Activated naive CD8-positive, alpha-beta T cell treated with anti-CD3 and anti-CD28 coated beads, Interleukin-2, amount 10 ng/mL, durations not matched to agents 7 days and 5 days (primary cell): Measurements from ENCODE around the gene LANCL2. TPM values are rescaled to one million over a fixed set of nuclear protein-coding genes. Genes with fewer than 3 reads are reported as not detected.

ENCODE experiments used
- ATAC-seq: fragments of 150-1000 bp; cut with Tn5 transposase; one replicate; pipeline ENCODE4 v1.10.0; 2021; ENCODE audit warnings: low read depth, moderate library complexity
- POLR2A ChIA-PET: fragments of 350-600 bp; sonication (Branson Sonifier 250); formaldehyde crosslinking; loops from one replicate; lab custom pipeline; 2021; ENCODE audit warnings: antibody characterized with exemption; lab: Charles Lee
- DNase-seq: peaks from one replicate; pipeline ENCODE4 v3.0.0; 2021
- H3K27ac Mint-ChIP-seq: one replicate; pipeline ENCODE4 v1.8.0; 2022; ENCODE audit warnings: mild to moderate bottlenecking, mixed read lengths
- H3K27me3 Mint-ChIP-seq: one replicate; pipeline ENCODE4 v1.8.0; 2022; ENCODE audit warnings: mild to moderate bottlenecking, moderate library complexity, mixed read lengths
- H3K36me3 Mint-ChIP-seq: one replicate; pipeline ENCODE4 v1.8.0; 2021; ENCODE audit warnings: mild to moderate bottlenecking, mixed read lengths
- H3K4me1 Mint-ChIP-seq: one replicate; pipeline ENCODE4 v1.8.0; 2021; ENCODE audit warnings: mixed read lengths
- H3K4me3 Mint-ChIP-seq: one replicate; pipeline ENCODE4 v1.8.0; 2022; ENCODE audit warnings: mild to moderate bottlenecking, moderate library complexity, mixed read lengths
- H3K9me3 Mint-ChIP-seq: one replicate; pipeline ENCODE4 v1.8.0; 2021; ENCODE audit warnings: mixed read lengths
- total RNA-seq, 2 experiments: library from RNA; stranded (reverse); gene quantifications; one replicate each; pipeline ENCODE4 v1.2.3, GENCODE V29; 2021

The LANCL2 gene
- total RNA-seq, 2 experiments from 2014 or later = 6.6 to 7.4 TPM

- Mint-ChIP-seq H3K36me3 (peaks cover 4% of the 10 kb centered on the region), H3K4me3 (no peak overlapping the region), H3K27me3 (no peaks in the 10 kb centered on the region), H3K27ac (no peak overlapping the region), H3K9me3 (no peaks in the 10 kb centered on the region), H3K4me1 (peaks cover 19% of the 10 kb centered on the region)
- POLR2A ChIA-PET = no interaction called here
- no peak for DNase-seq
- ATAC-seq = no peak
These were observed 4.6 kb downstream of the LANCL2 start for GRCh38 chr7:55369427-55370400.

- POLR2A ChIA-PET = interaction anchor here (0.6 kb wide), 1 partner anchor 474 kb away, joined by 4 read pairs; no protein-coding TSS in a partner anchor
- Mint-ChIP-seq H3K27me3 (peaks cover 2% of the 10 kb centered on the region), H3K9me3 (no peaks in the 10 kb centered on the region), H3K36me3 (no peaks in the 10 kb centered on the region), H3K27ac (no peak overlapping the region), H3K4me1 (no peaks in the 10 kb centered on the region), H3K4me3 (no peak overlapping the region)
- DNase-seq = no peak
- ATAC-seq = no peak
These were observed 9.1 kb downstream of the LANCL2 start for GRCh38 chr7:55374213-55374612.

GRCh38 chr7:55375237-55375636 is 10.1 kb downstream of the LANCL2 start:
- Mint-ChIP-seq H3K27ac (no peak overlapping the region), H3K36me3 (no peaks in the 10 kb centered on the region), H3K4me3 (no peak overlapping the region), H3K9me3 (no peaks in the 10 kb centered on the region), H3K4me1 (no peaks in the 10 kb centered on the region), H3K27me3 (peaks cover 2% of the 10 kb centered on the region)
- DNase-seq (no peak), ATAC-seq (no peak)
- POLR2A ChIA-PET = no interaction called here

GRCh38 chr7:55377162-55377817 is 12.2 kb downstream of the LANCL2 start:
- H3K4me1 Mint-ChIP-seq = no peaks in the 10 kb centered on the region
- H3K9me3 Mint-ChIP-seq = no peaks in the 10 kb centered on the region
- H3K36me3 Mint-ChIP-seq = peaks cover 2% of the 10 kb centered on the region
- peaks cover 2% of the 10 kb centered on the region for H3K27me3 Mint-ChIP-seq
- ATAC-seq = no peak
- POLR2A ChIA-PET = no interaction called here
- no peak overlapping the region for H3K27ac Mint-ChIP-seq
- no peak for DNase-seq
- H3K4me3 Mint-ChIP-seq = no peak overlapping the region

- Mint-ChIP-seq H3K4me1 (no peaks in the 10 kb centered on the region), H3K36me3 (peaks cover 5% of the 10 kb centered on the region), H3K27ac (no peak overlapping the region), H3K27me3 (peaks cover 2% of the 10 kb centered on the region), H3K4me3 (no peak overlapping the region), H3K9me3 (peaks cover 3% of the 10 kb centered on the region)
- POLR2A ChIA-PET = no interaction called here
- DNase-seq (no peak), ATAC-seq (no peak)
These were observed 14.1 kb downstream of the LANCL2 start for GRCh38 chr7:55379285-55379684.

- Mint-ChIP-seq H3K4me1 (no peaks in the 10 kb centered on the region), H3K36me3 (peaks cover 10% of the 10 kb centered on the region), H3K9me3 (peaks cover 11% of the 10 kb centered on the region), H3K27me3 (peaks cover 2% of the 10 kb centered on the region), H3K4me3 (no peak overlapping the region), H3K27ac (no peak overlapping the region)
- DNase-seq (no peak), ATAC-seq (no peak)
- POLR2A ChIA-PET = no interaction called here
These were observed 16.1 kb downstream of the LANCL2 start for GRCh38 chr7:55381189-55381588.

- POLR2A ChIA-PET = no interaction called here
- H3K4me3 Mint-ChIP-seq = no peak overlapping the region
- DNase-seq (no peak), ATAC-seq (no peak)
- H3K27me3 Mint-ChIP-seq = peaks cover 2% of the 10 kb centered on the region
- H3K9me3 Mint-ChIP-seq = peaks cover 16% of the 10 kb centered on the region
- no peak overlapping the region for H3K27ac Mint-ChIP-seq
- no peaks in the 10 kb centered on the region for H3K4me1 Mint-ChIP-seq
- H3K36me3 Mint-ChIP-seq = peaks cover 12% of the 10 kb centered on the region
These were observed 16.6 kb downstream of the LANCL2 start for GRCh38 chr7:55381696-55382095.

- H3K4me3 Mint-ChIP-seq = no peak overlapping the region
- DNase-seq (no peak), ATAC-seq (no peak)
- H3K27me3 Mint-ChIP-seq = peaks cover 2% of the 10 kb centered on the region
- H3K9me3 Mint-ChIP-seq = peaks cover 19% of the 10 kb centered on the region
- H3K36me3 Mint-ChIP-seq = peaks cover 15% of the 10 kb centered on the region
- no peaks in the 10 kb centered on the region for H3K4me1 Mint-ChIP-seq
- POLR2A ChIA-PET = interaction anchor here (0.5 kb wide), 1 partner anchor 17 kb away, joined by 3 read pairs; the partner anchor contains the start of gene LANCL2
- H3K27ac Mint-ChIP-seq = no peak overlapping the region
These were observed 17.1 kb downstream of the LANCL2 start for GRCh38 chr7:55382251-55382650.

GRCh38 chr7:55386541-55386940 is 21.4 kb downstream of the LANCL2 start:
- Mint-ChIP-seq H3K36me3 (peaks cover 18% of the 10 kb centered on the region), H3K4me3 (no peak overlapping the region), H3K9me3 (peaks cover 24% of the 10 kb centered on the region), H3K27ac (no peak overlapping the region), H3K4me1 (no peaks in the 10 kb centered on the region), H3K27me3 (no peaks in the 10 kb centered on the region)
- POLR2A ChIA-PET = no interaction called here
- ATAC-seq = no peak
- DNase-seq = no peak

- ATAC-seq (no peak), DNase-seq (no peak)
- Mint-ChIP-seq H3K27ac (no peak overlapping the region), H3K9me3 (peaks cover 24% of the 10 kb centered on the region), H3K4me1 (no peaks in the 10 kb centered on the region), H3K36me3 (peaks cover 18% of the 10 kb centered on the region), H3K27me3 (no peaks in the 10 kb centered on the region), H3K4me3 (no peak overlapping the region)
- POLR2A ChIA-PET = no interaction called here
These were observed 22.2 kb downstream of the LANCL2 start for GRCh38 chr7:55387062-55387965.

- H3K36me3 Mint-ChIP-seq = no peaks in the 10 kb centered on the region
- POLR2A ChIA-PET = no interaction called here
- no peak overlapping the region for H3K4me3 Mint-ChIP-seq
These were observed 31.2 kb downstream of the LANCL2 start for GRCh38 chr7:55396233-55396785.

GRCh38 chr7:55397617-55398016 is 32.5 kb downstream of the LANCL2 start:
- no peak overlapping the region for H3K27ac Mint-ChIP-seq
- no peak for ATAC-seq
- no peak overlapping the region for H3K4me3 Mint-ChIP-seq
- no peak for DNase-seq
- POLR2A ChIA-PET = no interaction called here
- no peaks in the 10 kb centered on the region for H3K4me1 Mint-ChIP-seq
- no peaks in the 10 kb centered on the region for H3K9me3 Mint-ChIP-seq
- H3K36me3 Mint-ChIP-seq = no peaks in the 10 kb centered on the region
- H3K27me3 Mint-ChIP-seq = no peaks in the 10 kb centered on the region

More at GRCh38 chr7:55396233-55396785, 31.2 kb downstream of the LANCL2 start:
- ATAC-seq (no peak), DNase-seq (no peak)
- Mint-ChIP-seq H3K9me3 (no peaks in the 10 kb centered on the region), H3K27me3 (no peaks in the 10 kb centered on the region), H3K27ac (no peak overlapping the region), H3K4me1 (no peaks in the 10 kb centered on the region)

- Mint-ChIP-seq H3K4me3 (no peak overlapping the region), H3K27me3 (no peaks in the 10 kb centered on the region), H3K27ac (no peak overlapping the region), H3K9me3 (no peaks in the 10 kb centered on the region), H3K4me1 (no peaks in the 10 kb centered on the region), H3K36me3 (no peaks in the 10 kb centered on the region)
- ATAC-seq = no peak
- no peak for DNase-seq
- POLR2A ChIA-PET = no interaction called here
These were observed 35.1 kb downstream of the LANCL2 start for GRCh38 chr7:55400191-55400590.
